GM12865 (cell line): ENCODE results near the gene ZNF789.

Source experiments
- DNase-seq: peaks from one replicate; pipeline ENCODE4 v3.0.0; 2010; ENCODE audit warnings: low read depth
- H3K4me3 ChIP-seq: 2 replicates; pipeline ENCODE4 v1.5.1; 2011; ENCODE audit warnings: mild to moderate bottlenecking, low read depth, low read length, control low read depth
- CTCF ChIP-seq: IDR thresholded peaks from 2 replicates; pipeline ENCODE4 v1.5.1; 2011; ENCODE audit warnings: low read length, control low read depth, low read depth, inconsistent platforms; ENCODE audit not compliant: insufficient read depth; ENCODE audit errors: missing control alignments

The ZNF789 gene

GRCh38 chr7:99535667-99536066, 63.0 kb downstream of the ZNF789 start:
- no peak for TF ChIP-seq CTCF
- no peak overlapping the region for H3K4me3 ChIP-seq
- DNase-seq = no peak
